WI38 (cell line): Measurements from ENCODE around the gene ESRP2.

Experiments used
- H3K4me3 ChIP-seq: 2 replicates; pipeline ENCODE4 v1.5.1; 2011; ENCODE audit warnings: low read depth, mild to moderate bottlenecking, control low read depth, low read length
- TF ChIP-seq, protein P1 (sequence below): IDR thresholded peaks from 2 replicates; pipeline ENCODE4 v1.5.1; 2012; ENCODE audit warnings: low read depth, mild to moderate bottlenecking, control low read depth, low read length

ESRP2 gene

DNA sequence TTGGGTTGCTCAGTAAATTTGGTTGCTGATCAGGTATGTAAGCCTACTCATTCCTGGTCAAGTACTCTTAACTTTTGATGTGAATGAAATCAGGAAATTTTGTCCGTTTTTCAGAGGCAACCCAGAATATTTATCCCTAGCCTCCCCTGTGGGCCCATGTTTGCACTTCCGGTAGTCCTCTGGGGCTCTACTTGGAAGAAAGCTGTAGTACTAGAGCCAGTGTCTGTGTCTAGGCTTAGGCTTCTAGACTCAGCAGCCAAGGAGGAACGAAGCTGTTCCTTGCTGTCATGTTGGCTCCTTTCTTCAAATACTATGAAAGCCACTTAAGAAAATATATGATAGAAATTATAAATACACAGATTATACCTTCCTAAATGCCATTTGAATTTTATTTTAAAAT, 21.2 kb downstream of the ESRP2 start:
- no peak overlapping the region for H3K4me3 ChIP-seq
- TF ChIP-seq, protein P1, sequence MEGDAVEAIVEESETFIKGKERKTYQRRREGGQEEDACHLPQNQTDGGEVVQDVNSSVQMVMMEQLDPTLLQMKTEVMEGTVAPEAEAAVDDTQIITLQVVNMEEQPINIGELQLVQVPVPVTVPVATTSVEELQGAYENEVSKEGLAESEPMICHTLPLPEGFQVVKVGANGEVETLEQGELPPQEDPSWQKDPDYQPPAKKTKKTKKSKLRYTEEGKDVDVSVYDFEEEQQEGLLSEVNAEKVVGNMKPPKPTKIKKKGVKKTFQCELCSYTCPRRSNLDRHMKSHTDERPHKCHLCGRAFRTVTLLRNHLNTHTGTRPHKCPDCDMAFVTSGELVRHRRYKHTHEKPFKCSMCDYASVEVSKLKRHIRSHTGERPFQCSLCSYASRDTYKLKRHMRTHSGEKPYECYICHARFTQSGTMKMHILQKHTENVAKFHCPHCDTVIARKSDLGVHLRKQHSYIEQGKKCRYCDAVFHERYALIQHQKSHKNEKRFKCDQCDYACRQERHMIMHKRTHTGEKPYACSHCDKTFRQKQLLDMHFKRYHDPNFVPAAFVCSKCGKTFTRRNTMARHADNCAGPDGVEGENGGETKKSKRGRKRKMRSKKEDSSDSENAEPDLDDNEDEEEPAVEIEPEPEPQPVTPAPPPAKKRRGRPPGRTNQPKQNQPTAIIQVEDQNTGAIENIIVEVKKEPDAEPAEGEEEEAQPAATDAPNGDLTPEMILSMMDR = no peak

DNA sequence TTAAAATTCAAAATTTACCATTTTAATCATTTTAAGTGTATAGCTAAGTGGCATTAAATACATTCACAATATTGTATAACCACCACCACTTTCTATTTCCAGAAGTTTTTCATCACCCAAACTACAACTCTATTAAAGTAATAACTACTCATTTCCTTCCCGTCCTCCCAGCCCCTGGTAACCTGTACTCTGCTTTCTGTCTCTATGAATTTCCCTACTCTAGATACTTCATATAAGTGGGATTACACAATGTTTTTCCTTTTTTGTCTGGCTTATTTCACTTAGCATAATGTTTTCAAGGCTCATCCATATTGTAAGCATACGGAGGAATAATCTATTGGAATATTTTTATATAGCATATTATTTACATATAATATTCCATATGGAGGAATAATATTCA, 29.7 kb downstream of the ESRP2 start:
- no peak overlapping the region for H3K4me3 ChIP-seq
- TF ChIP-seq, protein P1 = no peak

DNA sequence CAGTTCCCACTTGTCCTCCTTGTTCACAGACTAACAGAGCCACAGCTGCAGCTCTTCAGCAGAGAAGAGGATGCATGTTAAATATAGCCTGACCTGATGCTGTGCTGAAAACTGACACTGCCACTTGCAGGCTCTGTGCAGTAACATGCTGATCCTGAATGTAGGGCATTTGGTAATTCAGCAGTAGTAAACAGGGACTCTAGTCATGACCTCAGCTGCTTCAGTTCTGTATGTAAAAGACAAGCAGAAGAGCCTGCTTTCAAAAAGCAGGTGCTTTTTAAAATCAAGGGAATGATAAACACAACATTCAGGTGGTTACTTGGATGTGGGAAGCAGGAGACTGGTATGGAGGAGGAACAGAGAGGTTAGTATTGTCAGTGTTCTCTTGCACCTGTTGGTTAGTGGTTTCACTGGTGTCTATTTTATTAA, 33.8 kb downstream of the ESRP2 start:
- no peak overlapping the region for H3K4me3 ChIP-seq
- TF ChIP-seq, protein P1 = no peak

DNA sequence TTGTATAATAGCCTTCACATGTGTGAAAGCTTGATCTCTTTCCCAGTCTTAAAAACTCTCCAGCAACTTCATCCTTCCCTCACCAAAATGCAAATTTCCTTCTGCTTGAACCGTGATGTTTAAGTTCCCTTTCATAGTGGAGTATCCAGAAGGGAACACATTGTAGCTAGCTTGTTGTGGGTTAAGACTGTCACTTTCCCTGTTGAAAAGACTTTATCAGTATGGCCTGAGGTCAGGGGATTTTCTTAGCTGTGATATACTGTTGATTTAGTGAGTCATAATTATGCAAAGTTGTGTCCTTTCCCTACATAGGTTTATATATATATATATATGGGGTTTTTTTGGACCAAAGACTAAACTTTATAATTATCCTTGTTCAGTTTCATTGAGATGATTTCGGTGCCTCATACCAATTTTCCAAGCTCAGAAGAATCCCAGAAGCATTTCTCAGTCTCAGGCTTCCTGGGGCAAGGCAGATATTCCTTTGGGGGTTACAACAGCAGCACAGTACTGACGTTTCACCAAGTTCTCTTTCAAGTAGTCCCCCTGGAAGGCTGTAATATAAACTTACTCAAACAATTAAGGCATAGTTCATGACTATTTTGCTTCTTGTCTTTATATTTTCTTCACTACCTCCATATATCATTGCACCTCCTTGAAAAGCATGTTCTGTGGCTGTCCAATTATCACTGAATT, 35.7 kb downstream of the ESRP2 start:
- no peak overlapping the region for H3K4me3 ChIP-seq
- TF ChIP-seq, protein P1 = no peak

DNA sequence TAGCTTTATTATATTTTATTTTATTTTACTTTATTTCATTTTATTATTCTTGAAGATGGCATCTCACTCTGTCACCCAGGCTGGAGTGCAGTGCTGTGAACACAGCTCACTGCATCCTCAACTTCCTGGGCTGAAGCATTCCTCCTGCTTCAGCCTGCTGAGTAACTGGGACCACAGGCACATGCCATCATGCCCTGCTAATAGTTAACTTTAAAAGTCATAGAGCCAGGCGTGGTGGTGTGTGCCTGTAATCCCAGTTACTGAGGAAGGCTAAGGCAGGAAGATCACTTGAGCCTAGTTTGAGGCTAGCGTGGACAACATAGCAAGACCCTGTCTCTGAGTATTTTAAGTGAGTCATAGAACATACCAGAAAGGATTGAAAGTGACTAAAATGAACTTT, 38.7 kb downstream of the ESRP2 start:
- no peak overlapping the region for H3K4me3 ChIP-seq
- TF ChIP-seq, protein P1 = no peak

DNA sequence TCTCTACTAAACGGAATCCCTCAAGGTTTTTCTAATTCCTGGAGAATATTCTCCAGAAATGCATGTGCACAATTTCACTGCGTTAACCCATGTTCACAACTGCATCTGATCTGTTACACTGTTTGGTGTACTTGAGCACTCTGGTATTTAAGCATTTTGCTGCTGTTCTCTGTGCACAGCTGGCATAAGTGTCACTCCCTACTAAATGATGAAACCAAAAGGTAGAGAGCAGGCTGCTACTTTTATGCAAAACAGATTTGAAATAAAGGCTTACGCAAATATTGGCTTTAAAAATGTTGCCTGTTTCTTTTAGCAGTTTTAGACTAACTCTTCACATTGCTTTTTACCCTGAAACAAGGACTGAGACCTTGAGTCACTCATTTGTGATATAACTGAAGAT, 41.7 kb downstream of the ESRP2 start:
- H3K4me3 ChIP-seq = no peak overlapping the region
- TF ChIP-seq, protein P1 = no peak

DNA sequence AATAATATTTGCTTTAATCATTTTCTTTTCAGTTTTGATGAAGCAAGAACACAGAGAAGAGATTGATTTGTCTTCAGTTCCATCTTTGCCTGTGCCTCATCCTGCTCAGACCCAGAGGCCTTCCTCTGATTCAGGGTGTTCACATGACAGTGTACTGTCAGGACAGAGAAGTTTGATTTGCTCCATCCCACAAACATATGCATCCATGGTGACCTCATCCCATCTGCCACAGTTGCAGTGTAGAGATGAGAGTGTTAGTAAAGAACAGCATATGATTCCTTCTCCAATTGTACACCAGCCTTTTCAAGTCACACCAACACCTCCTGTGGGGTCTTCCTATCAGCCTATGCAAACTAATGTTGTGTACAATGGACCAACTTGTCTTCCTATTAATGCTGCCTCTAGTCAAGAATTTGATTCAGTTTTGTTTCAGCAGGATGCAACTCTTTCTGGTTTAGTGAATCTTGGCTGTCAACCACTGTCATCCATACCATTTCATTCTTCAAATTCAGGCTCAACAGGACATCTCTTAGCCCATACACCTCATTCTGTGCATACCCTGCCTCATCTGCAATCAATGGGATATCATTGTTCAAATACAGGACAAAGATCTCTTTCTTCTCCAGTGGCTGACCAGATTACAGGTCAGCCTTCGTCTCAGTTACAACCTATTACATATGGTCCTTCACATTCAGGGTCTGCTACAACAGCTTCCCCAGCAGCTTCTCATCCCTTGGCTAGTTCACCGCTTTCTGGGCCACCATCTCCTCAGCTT, 45.0 kb downstream of the ESRP2 start:
- no peak overlapping the region for H3K4me3 ChIP-seq
- TF ChIP-seq, protein P1 = no peak
